Kidney epithelial cell (primary cell): ENCODE data around the gene MYO7B. TPM values are rescaled to one million over a fixed set of nuclear protein-coding genes. Genes with fewer than 3 reads are reported as not detected.

Experiments used
- DNase-seq: peaks from one replicate; pipeline ENCODE4 v3.0.0-alpha.2; 2010; ENCODE audit warnings: low read depth
- H3K27me3 ChIP-seq: 2 replicates; pipeline ENCODE4 v1.6.0; 2011; ENCODE audit warnings: low read length; ENCODE audit not compliant: control insufficient read depth, insufficient read depth
- H3K36me3 ChIP-seq: 2 replicates; pipeline ENCODE4 v1.5.1; 2011; ENCODE audit warnings: low read length; ENCODE audit not compliant: control insufficient read depth, insufficient read depth
- H3K4me3 ChIP-seq: 2 replicates; pipeline ENCODE4 v1.5.1; 2011; ENCODE audit warnings: low read depth, mild to moderate bottlenecking, control low read depth, low read length
- CTCF ChIP-seq: IDR thresholded peaks from 2 replicates; pipeline ENCODE4 v1.5.1; 2011; ENCODE audit warnings: mild to moderate bottlenecking, moderate library complexity, low read length, control low read depth, inconsistent platforms; ENCODE audit not compliant: insufficient read depth, poor library complexity, severe bottlenecking
- total RNA-seq: library from RNA; depleted of rRNA; stranded (reverse); fragments of >200 nt; gene quantifications from 2 replicates; pipeline ENCODE4 v1.2.3, GENCODE V29; 2015

The MYO7B gene
- total RNA-seq, 1 donor from 2014 or later, result 0.50 TPM

GRCh38 chr2:127685410-127686080 is 150.1 kb downstream of the MYO7B start:
- peaks cover 7% of the 10 kb centered on the region for H3K27me3 ChIP-seq
- H3K4me3 ChIP-seq, result no peak overlapping the region
- no peaks in the 10 kb centered on the region for H3K36me3 ChIP-seq
- DNase-seq, result no peak
- TF ChIP-seq CTCF, result no peak

Other genes with a start within 250 kb of the MYO7B start
- 31.5 and 34.9 TPM in 2 replicates for gene ERCC3, start 241.5 kb upstream of the MYO7B start, total RNA-seq
- gene MAP3K2, start 147.7 kb upstream of the MYO7B start, total RNA-seq, result 42.2 and 59.4 TPM in 2 replicates
- 1.4 and 2.9 TPM in 2 replicates for gene PROC, start 117.3 kb upstream of the MYO7B start, total RNA-seq
- 48.0 and 48.4 TPM in 2 replicates for gene IWS1, start 9.2 kb upstream of the MYO7B start, total RNA-seq
- 0.14 TPM in 1 of 2 replicates, not detected in the other for gene GPR17, start 110.5 kb downstream of the MYO7B start, total RNA-seq
- gene LIMS2, start 139.8 kb downstream of the MYO7B start, total RNA-seq, result 2.3 and 4.2 TPM in 2 replicates
- gene SFT2D3, start 165.8 kb downstream of the MYO7B start, total RNA-seq, result 7.1 and 8.7 TPM in 2 replicates